Measurements from ENCODE around the gene ZMYND10. TPM values are rescaled to one million over a fixed set of nuclear protein-coding genes. Genes with fewer than 3 reads are reported as not detected.

The ZMYND10 gene
- total RNA-seq, 1 experiment from 2014 or later, result 0.43 TPM

DNA sequence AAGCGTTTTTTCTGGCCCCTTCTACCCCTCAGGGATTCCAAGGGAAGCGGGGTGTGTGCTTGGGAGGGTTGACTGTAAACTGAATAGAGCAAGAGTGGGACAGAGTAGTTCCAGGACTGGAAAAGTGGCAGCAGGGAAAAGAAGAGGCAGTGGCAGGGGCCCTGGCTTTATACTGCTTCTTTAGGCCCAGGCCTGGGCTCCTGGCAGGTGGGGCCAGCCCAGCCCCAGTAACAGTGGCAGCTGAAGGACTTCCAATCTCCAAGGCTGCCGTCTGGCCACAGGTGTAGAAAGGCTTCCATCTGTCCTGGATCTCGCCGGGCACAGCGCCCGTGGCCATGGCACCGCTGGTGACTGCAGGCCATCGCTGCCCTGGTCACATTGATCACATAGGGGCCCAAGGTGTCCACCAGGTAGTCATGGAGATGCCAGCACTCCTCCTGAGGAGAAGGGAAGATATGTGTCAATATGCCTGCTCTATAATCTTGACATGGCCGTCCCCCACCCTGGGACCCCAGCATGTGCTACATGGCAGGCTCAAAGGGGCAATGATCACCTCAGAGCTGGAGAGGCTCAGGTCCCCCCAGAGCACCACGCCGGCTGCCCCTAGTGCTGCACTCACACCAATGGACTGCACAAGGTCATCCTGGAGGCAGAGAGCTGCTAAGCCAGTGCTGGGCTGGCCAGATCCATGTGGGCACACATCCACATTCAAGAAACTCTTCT, 52.3 kb downstream of the ZMYND10 start:
- DNase-seq, result no peak
- Histone ChIP-seq H3K4me3 (peak overlapping the region; percentile 87), H3K27me3 (no peaks in the 10 kb centered on the region), H3K9me3 (no peaks in the 10 kb centered on the region), H3K36me3 (peaks cover 14% of the 10 kb centered on the region)

DNA sequence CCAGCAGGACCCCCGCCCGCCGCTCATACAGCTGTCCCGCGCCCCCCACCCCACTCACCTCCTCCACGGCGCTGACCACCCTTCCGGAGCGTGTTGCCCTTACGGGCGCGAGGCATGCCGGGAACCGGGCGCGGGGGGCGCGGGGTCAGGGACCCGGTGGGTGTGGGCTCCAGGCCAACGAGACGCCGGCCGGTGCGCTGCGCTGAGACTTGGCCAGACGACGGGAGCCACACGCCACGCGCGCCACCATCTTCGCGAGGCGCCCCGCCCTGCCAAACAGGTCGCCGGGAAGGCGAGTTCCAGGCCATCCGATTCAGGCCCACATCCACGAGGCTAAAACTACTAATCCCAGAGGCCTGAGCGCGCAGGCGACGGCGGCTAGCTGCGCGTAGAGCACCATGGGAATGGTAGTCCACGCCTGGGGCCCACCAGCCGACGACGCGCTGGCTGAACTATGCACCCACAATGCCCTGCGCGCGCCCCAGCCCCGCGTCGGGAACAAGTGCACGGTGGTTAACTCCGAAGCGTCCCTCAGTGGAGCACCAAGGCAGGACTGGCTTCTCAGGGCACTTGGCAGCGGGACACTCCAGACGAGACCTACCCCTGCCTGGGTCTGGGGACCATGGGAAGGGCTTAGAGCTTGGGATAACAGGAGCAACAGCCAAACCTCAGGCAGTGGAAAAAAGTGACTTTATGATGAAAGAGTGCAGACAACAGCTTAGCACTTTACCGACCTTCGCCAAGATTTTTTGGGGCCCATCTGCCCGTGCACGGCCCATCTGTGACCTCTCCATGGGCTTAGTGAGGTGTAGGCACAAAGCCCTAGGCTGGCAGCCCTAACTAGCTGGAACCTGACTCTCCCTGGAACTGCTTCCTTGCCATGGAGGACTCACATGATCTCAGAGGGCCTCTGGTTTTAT, 53.1 kb downstream of the ZMYND10 start, which contains the start of gene IFRD2:
TSS of gene IFRD2 (minus strand) at position 271 of the 920 bp plus-strand sequence. CDS start at position 116, 155 bp downstream.
- peaks cover 14% of the 10 kb centered on the region for H3K36me3 ChIP-seq
- peak within 1 kb of the TSS; percentile 87 for H3K4me3 ChIP-seq
- DNase-seq, result peak; percentile 96
- H3K9me3 ChIP-seq, result no peaks in the 10 kb centered on the region
- no peaks in the 10 kb centered on the region for H3K27me3 ChIP-seq

Other genes with a start within 250 kb of the ZMYND10 start
- 11.7 and 22.9 TPM in 2 replicates for gene SEMA3F, start 190.4 kb downstream of the ZMYND10 start, total RNA-seq (2014; rRNA removed; shearing (Covaris generic); ENCODE audit: low replicate concordance)
- not detected in 2 replicates for gene GNAT1, start 154.1 kb downstream of the ZMYND10 start, total RNA-seq (2014; rRNA removed; shearing (Covaris generic); ENCODE audit: low replicate concordance)
- gene SLC38A3, start 140.5 kb downstream of the ZMYND10 start, total RNA-seq (2014; rRNA removed; shearing (Covaris generic); ENCODE audit: low replicate concordance), result not detected in 2 replicates
- 73.9 and 114 TPM in 2 replicates for gene GNAI2, start 109.5 kb downstream of the ZMYND10 start, total RNA-seq (2014; rRNA removed; shearing (Covaris generic); ENCODE audit: low replicate concordance)
- 9.7 and 13.4 TPM in 2 replicates for gene SEMA3B, start 76.6 kb downstream of the ZMYND10 start, total RNA-seq (2014; rRNA removed; shearing (Covaris generic); ENCODE audit: low replicate concordance)
- not detected in 2 replicates for gene LSMEM2, start 66.6 kb downstream of the ZMYND10 start, total RNA-seq (2014; rRNA removed; shearing (Covaris generic); ENCODE audit: low replicate concordance)
- gene IFRD2, start 53.3 kb downstream of the ZMYND10 start, total RNA-seq (2014; rRNA removed; shearing (Covaris generic); ENCODE audit: low replicate concordance), result 87.8 and 101 TPM in 2 replicates
- 3.0 and 8.0 TPM in 2 replicates for gene HYAL3, start 46.3 kb downstream of the ZMYND10 start, total RNA-seq (2014; rRNA removed; shearing (Covaris generic); ENCODE audit: low replicate concordance)
- gene NAA80, start 46.3 kb downstream of the ZMYND10 start, total RNA-seq (2014; rRNA removed; shearing (Covaris generic); ENCODE audit: low replicate concordance), result 1.1 and 6.4 TPM in 2 replicates
- gene HYAL1, start 42.2 kb downstream of the ZMYND10 start, total RNA-seq (2014; rRNA removed; shearing (Covaris generic); ENCODE audit: low replicate concordance), result 1.4 TPM in 1 of 2 replicates, not detected in the other
- gene HYAL2, start 23.0 kb downstream of the ZMYND10 start, total RNA-seq (2014; rRNA removed; shearing (Covaris generic); ENCODE audit: low replicate concordance), result 15.5 and 30.7 TPM in 2 replicates
- 8.0 and 13.5 TPM in 2 replicates for gene TUSC2, start 17.5 kb downstream of the ZMYND10 start, total RNA-seq (2014; rRNA removed; shearing (Covaris generic); ENCODE audit: low replicate concordance)
- 17.5 and 42.0 TPM in 2 replicates for gene RASSF1, start 4.9 kb downstream of the ZMYND10 start, total RNA-seq (2014; rRNA removed; shearing (Covaris generic); ENCODE audit: low replicate concordance)
- 14.3 and 16.0 TPM in 2 replicates for gene NPRL2, start 5.0 kb upstream of the ZMYND10 start, total RNA-seq (2014; rRNA removed; shearing (Covaris generic); ENCODE audit: low replicate concordance)
- 21.9 and 35.5 TPM in 2 replicates for gene CYB561D2, start 5.1 kb upstream of the ZMYND10 start, total RNA-seq (2014; rRNA removed; shearing (Covaris generic); ENCODE audit: low replicate concordance)
- 18.7 and 24.1 TPM in 2 replicates for gene TMEM115, start 13.8 kb upstream of the ZMYND10 start, total RNA-seq (2014; rRNA removed; shearing (Covaris generic); ENCODE audit: low replicate concordance)
- gene CACNA2D2, start 157.9 kb upstream of the ZMYND10 start, total RNA-seq (2014; rRNA removed; shearing (Covaris generic); ENCODE audit: low replicate concordance), result not detected in 2 replicates
- 5.0 and 20.1 TPM in 2 replicates for gene C3orf18, start 222.0 kb upstream of the ZMYND10 start, total RNA-seq (2014; rRNA removed; shearing (Covaris generic); ENCODE audit: low replicate concordance)
- gene HEMK1, start 223.8 kb upstream of the ZMYND10 start, total RNA-seq (2014; rRNA removed; shearing (Covaris generic); ENCODE audit: low replicate concordance), result 4.3 and 23.3 TPM in 2 replicates

Data from MG63 (cell line).